ENCODE measurements around the gene RIN3.

- TF ChIP-seq CTCF (conservative IDR thresholded peaks at IDR 0.05; ENCODE audit: low read depth, low read length) (no peak), EZH2 (IDR thresholded peaks at IDR 0.05; ENCODE audit: borderline replicate concordance, low read depth, low read length, poor library complexity, severe bottlenecking) (no peak)
These were observed 88.3 kb downstream of the RIN3 start for GRCh38 chr14:92601757-92602417.
